HEK293 (cell line): Measurements from ENCODE around the gene FBXO3.

Experiments used
- CTCF ChIA-PET: fragments of 350-600 bp; formaldehyde crosslinking; extraction: SDS; loops from one replicate; lab custom pipeline; 2021; ENCODE audit warnings: antibody characterized with exemption; lab: Yijun Ruan, JAX
- POLR2A ChIA-PET: fragments of 300-600 bp; formaldehyde crosslinking; extraction: SDS; loops from one replicate; lab custom pipeline; 2020; ENCODE audit warnings: antibody characterized with exemption, inconsistent platforms; lab: Yijun Ruan, JAX
- H3K27ac ChIP-seq: fragments of 200-500 bp; sonication (Bioruptor generic); 2 replicates; pipeline ENCODE4 v1.5.1; 2014; ENCODE audit warnings: low read depth, low read length, control low read depth, inconsistent platforms; ENCODE audit errors: extremely low read depth
- H3K36me3 ChIP-seq, 2 experiments: fragments of 200-500 bp in 1 of 2; sonication (Bioruptor generic) in 1 of 2; 1 replicate in 1 of 2; 2 replicates in 1 of 2; pipeline ENCODE4 v1.5.1; 2014 to 2017; ENCODE audit warnings: inconsistent platforms in 2 of 2, low read length in 2 of 2; ENCODE audit not compliant: control insufficient read depth in 2 of 2, insufficient read depth in 1 of 2
- H3K4me1 ChIP-seq: fragments of 200-500 bp; sonication (Bioruptor generic); 2 replicates; pipeline ENCODE4 v1.5.1; 2014; ENCODE audit warnings: mild to moderate bottlenecking, low read length, inconsistent platforms; ENCODE audit not compliant: control insufficient read depth, insufficient read depth
- H3K4me3 ChIP-seq: 2 replicates; pipeline ENCODE4 v1.5.1; 2011; ENCODE audit warnings: low read depth, mild to moderate bottlenecking, control low read depth, low read length, moderate library complexity
- H3K9me3 ChIP-seq: fragments of 200-500 bp; sonication (Bioruptor generic); 2 replicates; pipeline ENCODE4 v1.5.1; 2014; ENCODE audit warnings: low read depth, low read length, inconsistent platforms; ENCODE audit not compliant: control insufficient read depth, insufficient read depth
- CTCF ChIP-seq: fragments of 450-650 bp; formaldehyde crosslinking; IDR thresholded peaks from 2 replicates; pipeline ENCODE4 v1.5.1; 2016; ENCODE audit warnings: missing biosample characterization, missing genetic modification characterization
- KLF1 ChIP-seq: fragments of 450-650 bp; formaldehyde crosslinking; IDR thresholded peaks from 2 replicates; pipeline ENCODE4 v1.5.1; 2016; ENCODE audit warnings: missing biosample characterization, missing genetic modification characterization
- PRDM1 ChIP-seq: fragments of 450-650 bp; formaldehyde crosslinking; IDR thresholded peaks from 2 replicates; pipeline ENCODE4; 2016; ENCODE audit warnings: missing biosample characterization, missing genetic modification characterization
- PRDM4 ChIP-seq: fragments of 450-650 bp; formaldehyde crosslinking; IDR thresholded peaks from 2 replicates; pipeline ENCODE4 v1.5.1; 2017; ENCODE audit warnings: missing biosample characterization, missing genetic modification characterization
- REPIN1 ChIP-seq: fragments of 450-650 bp; formaldehyde crosslinking; IDR thresholded peaks from 2 replicates; pipeline ENCODE4 v1.5.1; 2017; ENCODE audit warnings: missing biosample characterization, missing genetic modification characterization, low read depth
- SCRT1 ChIP-seq: fragments of 450-650 bp; formaldehyde crosslinking; IDR thresholded peaks from 2 replicates; pipeline ENCODE4 v1.5.1; 2016; ENCODE audit warnings: missing biosample characterization, missing genetic modification characterization, borderline replicate concordance
- SP2 ChIP-seq: fragments of 450-650 bp; formaldehyde crosslinking; IDR thresholded peaks from 2 replicates; pipeline ENCODE4 v1.5.1; 2016; ENCODE audit warnings: missing biosample characterization, missing genetic modification characterization
- WT1 ChIP-seq: fragments of 450-650 bp; formaldehyde crosslinking; IDR thresholded peaks from 2 replicates; pipeline ENCODE4 v1.5.1; 2016; ENCODE audit warnings: missing biosample characterization, missing genetic modification characterization
- ZBTB17 ChIP-seq: fragments of 450-650 bp; formaldehyde crosslinking; IDR thresholded peaks from 2 replicates; pipeline ENCODE4 v1.5.1; 2016; ENCODE audit warnings: missing biosample characterization, missing genetic modification characterization
- ZBTB20 ChIP-seq: fragments of 450-650 bp; formaldehyde crosslinking; IDR thresholded peaks from 2 replicates; pipeline ENCODE4 v1.5.1; 2016; ENCODE audit warnings: missing biosample characterization, missing genetic modification characterization
- ZBTB8A ChIP-seq: fragments of 450-650 bp; formaldehyde crosslinking; IDR thresholded peaks from 2 replicates; pipeline ENCODE4 v1.5.1; 2016; ENCODE audit warnings: missing biosample characterization, missing genetic modification characterization
- ZEB2 ChIP-seq: fragments of 450-650 bp; formaldehyde crosslinking; IDR thresholded peaks from 2 replicates; pipeline ENCODE4 v1.5.1; 2016; ENCODE audit warnings: missing biosample characterization, missing genetic modification characterization
- ZNF335 ChIP-seq: fragments of 450-650 bp; formaldehyde crosslinking; conservative IDR thresholded peaks from 2 replicates; pipeline ENCODE4 v1.5.1; 2016; ENCODE audit warnings: missing biosample characterization, missing genetic modification characterization
- ZNF423 ChIP-seq: fragments of 450-650 bp; formaldehyde crosslinking; IDR thresholded peaks from 2 replicates; pipeline ENCODE4 v1.5.1; 2016; ENCODE audit warnings: missing biosample characterization, missing genetic modification characterization
- ZNF555 ChIP-seq: fragments of 450-650 bp; formaldehyde crosslinking; conservative IDR thresholded peaks from 2 replicates; pipeline ENCODE4 v1.5.1; 2017; ENCODE audit warnings: missing biosample characterization, mild to moderate bottlenecking, missing genetic modification characterization, inconsistent platforms
- ZNF600 ChIP-seq: fragments of 450-650 bp; formaldehyde crosslinking; IDR thresholded peaks from 2 replicates; pipeline ENCODE4 v1.5.1; 2016; ENCODE audit warnings: missing biosample characterization, missing genetic modification characterization

FBXO3 gene

GRCh38 chr11:33735271-33736147 is 38.8 kb downstream of the FBXO3 start:
- H3K27ac ChIP-seq, result peak overlapping the region; percentile 54; the same call in 1 of the 2 replicates
- ChIA-PET CTCF (interaction anchor here (0.6 to 1.2 kb wide), 6 partner anchors 9 to 46 kb away, joined by 3 to 4 read pairs (median 3); no protein-coding TSS in a partner anchor), POLR2A (interaction anchor here (0.7 to 2.3 kb wide), 16 partner anchors 11 to 574 kb away, joined by 3 to 26 read pairs (median 4); partner anchors contain the start of genes C11orf91, CSTF3 and FBXO3)
- TF ChIP-seq PRDM1 (tag by site-specific recombination), result peak; percentile 59; the same call in 1 of the 2 replicates
- TF ChIP-seq ZNF600 (tag by site-specific recombination), result no peak; the same call in 1 of the 2 replicates
- peak; percentile 86 for TF ChIP-seq ZBTB20
- no peak for TF ChIP-seq ZNF555 (tag by site-specific recombination)
- 0 out of 2 replicates have a peak, but pooled peaks have one; percentile 22 for TF ChIP-seq ZNF423 (tag by site-specific recombination)
- TF ChIP-seq KLF1 (tag by site-specific recombination), result peak; percentile 39
- no peak for TF ChIP-seq SP2 (tag by site-specific recombination)
- TF ChIP-seq CTCF (tag by site-specific recombination), result peak; percentile 32; the same call in 1 of the 2 replicates
- TF ChIP-seq PRDM4, result peak; percentile 73
- TF ChIP-seq ZBTB17 (tag by site-specific recombination), result 0 out of 2 replicates have a peak, but pooled peaks have one; percentile 13
- TF ChIP-seq ZNF335 (tag by site-specific recombination), result peak; percentile 78
- TF ChIP-seq ZEB2 (tag by site-specific recombination), result 0 out of 2 replicates have a peak, but pooled peaks have one; percentile 14
- TF ChIP-seq ZBTB8A (tag by site-specific recombination), result 0 out of 2 replicates have a peak, but pooled peaks have one; percentile 6
- peak; percentile 24; the same call in 1 of the 2 replicates for TF ChIP-seq SCRT1 (tag by site-specific recombination)
- no peaks in the 10 kb centered on the region for H3K4me1 ChIP-seq
- H3K9me3 ChIP-seq, result no peaks in the 10 kb centered on the region
- peak overlapping the region; percentile 86 for H3K4me3 ChIP-seq
- H3K36me3 ChIP-seq, result peaks cover 0 to 15% of the 10 kb centered on the region in 2 experiments; a peak in 1 of 3 replicates

GRCh38 chr11:33734441-33735270 is 39.7 kb downstream of the FBXO3 start:
- Histone ChIP-seq H3K36me3 (peaks cover 0 to 15% of the 10 kb centered on the region in 2 experiments; a peak in 1 of 3 replicates), H3K27ac (no peak overlapping the region), H3K9me3 (no peaks in the 10 kb centered on the region), H3K4me1 (no peaks in the 10 kb centered on the region), H3K4me3 (peak overlapping the region; percentile 86)
- CTCF ChIA-PET, result interaction anchor here (1.1 kb wide), 1 partner anchor 19 kb away, joined by 4 read pairs; no protein-coding TSS in a partner anchor
- POLR2A ChIA-PET, result no interaction called here
- TF ChIP-seq ZNF600 (tag by site-specific recombination) (0 out of 2 replicates have a peak, but pooled peaks have one; percentile 56), PRDM4 (peak; percentile 52; the same call in 1 of the 2 replicates), REPIN1 (no peak), WT1 (tag by site-specific recombination) (peak; percentile 71; the same call in 1 of the 2 replicates)
